ENCODE results near the gene STRA6. TPM values are rescaled to one million over a fixed set of nuclear protein-coding genes. Genes with fewer than 3 reads are reported as not detected.

STRA6 gene
- total and polyA plus RNA-seq, 2 of the 8 experiments (the other 6 are each of a cell fraction or from before 2014, with no cell fraction given): 9.3 to 14.5 TPM

DNA sequence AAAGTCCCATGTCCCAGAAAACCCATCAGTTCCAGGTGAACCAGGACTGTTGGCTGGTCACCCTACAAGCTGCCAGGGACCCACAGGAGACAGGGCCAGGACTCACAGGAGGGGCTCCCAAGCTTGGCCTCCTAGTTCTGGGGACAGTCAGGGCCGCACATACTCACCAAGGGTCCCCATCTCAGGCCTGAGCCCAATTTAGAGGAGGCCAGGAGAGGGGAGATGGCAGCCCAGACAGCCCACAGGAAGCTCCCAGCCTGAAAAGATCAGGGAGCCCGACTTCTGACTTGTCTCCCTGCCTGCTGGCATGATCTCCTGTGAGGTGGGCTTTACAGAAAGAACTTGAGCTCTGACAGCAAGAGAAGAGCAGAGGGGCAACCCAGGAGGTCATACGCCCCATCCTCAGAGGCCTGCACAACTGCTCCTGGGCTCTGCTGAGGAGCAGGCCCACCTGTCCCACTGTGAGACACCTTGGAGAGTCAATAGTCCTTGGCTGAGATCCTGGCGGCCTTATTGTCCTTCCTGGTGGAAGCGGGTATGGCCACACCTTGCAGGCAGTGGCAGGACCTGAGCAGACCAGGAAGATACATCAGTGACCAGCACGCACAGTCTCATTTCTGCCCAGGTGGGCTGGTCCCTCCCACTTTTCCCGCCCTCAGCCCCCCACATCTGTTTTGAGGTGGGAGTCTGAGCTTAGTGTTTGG, 31.6 kb downstream of the STRA6 start:
- FAIRE-seq (no peak), DNase-seq (ENCODE audit: low read depth in 1 of 2, low spot score in 2 of 2) (no peak)
- Histone ChIP-seq H3K9ac (replicated peaks in 1 of 4; ENCODE audit: extremely low read depth in 1 of 4, low read depth in 3 of 4, low read length in 3 of 4) (no peak overlapping the region), H2BK20ac (ENCODE audit: low read length) (no peak overlapping the region), H2BK15ac (ENCODE audit: low read length) (0 out of 2 replicates have a peak overlapping the region, but pooled peaks have one; percentile 46), H2AFZ (ENCODE audit: low read length) (no peak overlapping the region), H4K5ac (ENCODE audit: insufficient read length, low read depth, low read length) (no peak overlapping the region), H3K4ac (replicated peaks; ENCODE audit: insufficient read length, low read depth, low read length) (no peak overlapping the region), H3K23ac (ENCODE audit: insufficient read length) (no peak overlapping the region), H3K56ac (replicated peaks; ENCODE audit: insufficient read length, low read depth, low read length) (no peak overlapping the region), H3K27me3 (replicated peaks in 1 of 4; ENCODE audit: control insufficient read depth in 3 of 4, extremely low read depth in 1 of 4, insufficient read depth in 3 of 4, low read length in 3 of 4) (no peaks in the 10 kb centered on the region; a peak in 3 of 7 replicates), H2BK12ac (ENCODE audit: low read depth, low read length) (no peak overlapping the region), H3K27ac (ENCODE audit: low read depth, low read length) (no peak overlapping the region), H2BK5ac (ENCODE audit: low read depth, low read length) (no peak overlapping the region), H3K9me3 (ENCODE audit: insufficient read depth in 2 of 2, low read depth in 1 of 2, low read length in 1 of 2) (no peaks in the 10 kb centered on the region), H3K4me2 (ENCODE audit: insufficient read depth in 1 of 2, low read depth in 2 of 2, low read length in 2 of 2) (no peak overlapping the region), H3K79me1 (ENCODE audit: low read depth, low read length) (no peaks in the 10 kb centered on the region), H3K36me3 (ENCODE audit: control insufficient read depth in 2 of 4, insufficient read depth in 4 of 4, low read length in 3 of 4) (no peaks in the 10 kb centered on the region), H3K14ac (ENCODE audit: insufficient read length) (no peak overlapping the region), H3K23me2 (ENCODE audit: low read depth, low read length) (peaks cover 2% of the 10 kb centered on the region; the same call in 1 of the 2 replicates), H3K4me3 (ENCODE audit: extremely low read depth in 1 of 4, insufficient read depth in 2 of 4, low read depth in 3 of 4, low read length in 4 of 4) (no peak overlapping the region), H4K8ac (ENCODE audit: extremely low read depth, insufficient read depth, low read length) (no peak overlapping the region; the same call in 1 of the 2 replicates), H4K91ac (replicated peaks; ENCODE audit: insufficient read length, low read length) (no peak overlapping the region), H2AK5ac (ENCODE audit: low read depth, low read length) (no peak overlapping the region), H3K18ac (ENCODE audit: extremely low read depth, low read length) (no peak overlapping the region), H3K4me1 (replicated peaks in 1 of 4; ENCODE audit: control insufficient read depth in 3 of 4, insufficient read depth in 4 of 4, low read length in 3 of 4) (peaks cover 0 to 14% (median 11%) of the 10 kb centered on the region in 4 experiments; a peak in 5 of 7 replicates), H4K20me1 (replicated peaks in 1 of 2; ENCODE audit: control insufficient read depth in 1 of 2, insufficient read depth in 2 of 2, low read length in 2 of 2) (no peaks in the 10 kb centered on the region), H3K79me2 (ENCODE audit: control insufficient read depth in 1 of 2, insufficient read depth in 2 of 2, low read length in 2 of 2) (no peaks in the 10 kb centered on the region), H2BK120ac (replicated peaks; ENCODE audit: low read depth, low read length) (no peak overlapping the region)
- ChIA-PET POLR2A (ENCODE audit: partially characterized antibody) (interaction anchor here (1.0 to 2.7 kb wide), 2 partner anchors 15 to 51 kb away, joined by 3 to 8 read pairs; no protein-coding TSS in a partner anchor), CTCF (ENCODE audit: partially characterized antibody) (interaction anchor here (0.6 to 2.7 kb wide), 5 partner anchors 17 to 137 kb away, joined by 3 to 11 read pairs (median 5); no protein-coding TSS in a partner anchor)
- WGBS, 2 experiments (ENCODE audit: extremely low coverage in 1 of 2, insufficient coverage in 1 of 2, insufficient read length in 1 of 2, insufficient replicate concordance in 2 of 2, low coverage in 1 of 2, low lambda C conversion rate in 2 of 2, missing lambda C conversion rate in 1 of 2): 86% methylated on average over 5 of the region's 7 CpGs; no CpG with 5 or more reads in 1 of the 2 experiments
- TF ChIP-seq, protein P1, sequence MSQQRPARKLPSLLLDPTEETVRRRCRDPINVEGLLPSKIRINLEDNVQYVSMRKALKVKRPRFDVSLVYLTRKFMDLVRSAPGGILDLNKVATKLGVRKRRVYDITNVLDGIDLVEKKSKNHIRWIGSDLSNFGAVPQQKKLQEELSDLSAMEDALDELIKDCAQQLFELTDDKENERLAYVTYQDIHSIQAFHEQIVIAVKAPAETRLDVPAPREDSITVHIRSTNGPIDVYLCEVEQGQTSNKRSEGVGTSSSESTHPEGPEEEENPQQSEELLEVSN (IDR thresholded peaks at IDR 0.05): no peak
- TF ChIP-seq SIX5 (IDR thresholded peaks at IDR 0.05; ENCODE audit: low read depth, low read length): no peak
- no peak for TF ChIP-seq BCL11A (IDR thresholded peaks at IDR 0.05; ENCODE audit: low read depth in 2 of 2, low read length in 2 of 2)
- TF ChIP-seq KDM1A (IDR thresholded peaks at IDR 0.05; ENCODE audit: borderline replicate concordance, low read length): no peak
- no peak for TF ChIP-seq USF2 (IDR thresholded peaks at IDR 0.05; ENCODE audit: low read length)
- no peak for TF ChIP-seq YY1 (IDR thresholded peaks at IDR 0.05; ENCODE audit: low read depth, low read length)
- TF ChIP-seq CBX8 (IDR thresholded peaks at IDR 0.05; ENCODE audit: borderline replicate concordance, low read depth, low read length): no peak
- no peak for TF ChIP-seq JUND (IDR thresholded peaks at IDR 0.05; ENCODE audit: low read length)
- TF ChIP-seq TEAD4 (IDR thresholded peaks at IDR 0.05; ENCODE audit: low read depth, low read length): no peak
- TF ChIP-seq ZNF274 (IDR thresholded peaks at IDR 0.05; ENCODE audit: borderline replicate concordance, extremely low read depth, low read length): no peak
- no peak for TF ChIP-seq BRCA1 (IDR thresholded peaks at IDR 0.05; ENCODE audit: low read depth, low read length)

All from H1 (cell line).